SK-N-SH (cell line): ENCODE measurements around the gene YPEL1. TPM values are rescaled to one million over a fixed set of nuclear protein-coding genes. Genes with fewer than 3 reads are reported as not detected.

Experiments used
- CTCF ChIA-PET: fragments of 300-600, 350-600 bp; formaldehyde crosslinking; extraction: SDS; loops from one replicate; lab custom pipeline; 2021; lab: Yijun Ruan, JAX
- POLR2A ChIA-PET: fragments of 350-600 bp; sonication (Branson Sonifier 250); formaldehyde crosslinking; extraction: SDS; loops from one replicate; lab custom pipeline; 2020; ENCODE audit warnings: antibody characterized with exemption, inconsistent platforms; lab: Yijun Ruan, JAX
- DNase-seq: peaks from one replicate; pipeline ENCODE4 v3.0.0; 2012
- H2AFZ ChIP-seq: fragments of 200-600 bp; sonication (generic); 2 replicates; pipeline ENCODE4 v1.8.1; 2016; ENCODE audit warnings: antibody characterized with exemption, mild to moderate bottlenecking, low read depth
- H3F3A ChIP-seq: fragments of 200-600 bp; sonication (generic); replicated peaks from 2 replicates; pipeline ENCODE3; 2016; ENCODE audit warnings: antibody characterized with exemption, mild to moderate bottlenecking; ENCODE audit not compliant: insufficient read depth
- H3K27ac ChIP-seq, 2 experiments: fragments of 200-500 bp in 1 of 2; fragments of 200-600 bp in 1 of 2; sonication (Bioruptor generic) in 1 of 2; sonication (generic), shearing (Covaris generic) in 1 of 2; 2 replicates each; pipeline versions ENCODE4 v1.5.1 to v1.6.1; 2014 to 2016; ENCODE audit warnings: low read depth in 2 of 2, inconsistent platforms in 1 of 2, low read length in 1 of 2, mild to moderate bottlenecking in 1 of 2, mixed read lengths in 1 of 2
- H3K27me3 ChIP-seq: fragments of 200-600 bp; sonication (generic), shearing (Covaris generic); 2 replicates; pipeline ENCODE4 v1.6.1; 2016; ENCODE audit warnings: mixed run types; ENCODE audit not compliant: insufficient read depth
- H3K36me3 ChIP-seq, 2 experiments: fragments of 200-500 bp in 1 of 2; fragments of 200-600 bp in 1 of 2; sonication (Bioruptor generic) in 1 of 2; sonication (generic) in 1 of 2; replicated peaks in 1 of 2; 2 replicates each; pipeline versions ENCODE3 to v1.5.1; 2014 to 2016; ENCODE audit warnings: low read length in 1 of 2, mild to moderate bottlenecking in 1 of 2; ENCODE audit not compliant: insufficient read depth in 2 of 2, control insufficient read depth in 1 of 2
- H3K4me1 ChIP-seq, 2 experiments: fragments of 200-500 bp in 1 of 2; fragments of 200-600 bp in 1 of 2; sonication (Bioruptor generic) in 1 of 2; sonication (generic), shearing (Covaris generic) in 1 of 2; 2 replicates each; pipeline versions ENCODE4 v1.5.1 to v1.6.1; 2014 to 2016; ENCODE audit warnings: low read depth in 1 of 2, low read length in 1 of 2, mixed run types in 1 of 2; ENCODE audit not compliant: insufficient read depth in 2 of 2, control insufficient read depth in 1 of 2
- H3K4me2 ChIP-seq: fragments of 200-600 bp; sonication (generic), shearing (Covaris generic); 2 replicates; pipeline ENCODE4 v1.6.1; 2017; ENCODE audit warnings: mixed run types
- H3K4me3 ChIP-seq, 2 experiments: fragments of 200-500 bp in 1 of 2; fragments of 200-600 bp in 1 of 2; sonication (Bioruptor generic) in 1 of 2; sonication (generic), shearing (Covaris generic) in 1 of 2; 2 replicates each; pipeline versions ENCODE4 v1.5.1 to v1.8.1; 2014 to 2016; ENCODE audit warnings: low read depth in 2 of 2, inconsistent platforms in 1 of 2, low read length in 1 of 2, mild to moderate bottlenecking in 1 of 2, mixed read lengths in 1 of 2, moderate library complexity in 1 of 2
- H3K79me2 ChIP-seq: fragments of 200-600 bp; sonication (generic); 2 replicates; pipeline ENCODE4 v1.8.1; 2017; ENCODE audit warnings: mild to moderate bottlenecking; ENCODE audit not compliant: insufficient read depth
- H3K9ac ChIP-seq: fragments of 200-600 bp; sonication (generic); 2 replicates; pipeline ENCODE4 v1.6.1; 2017; ENCODE audit warnings: mixed run types
- H3K9me2 ChIP-seq: fragments of 200-600 bp; sonication (generic); 2 replicates; pipeline ENCODE4 v1.6.1; 2017; ENCODE audit warnings: mixed run types
- H3K9me3 ChIP-seq: fragments of 200-600 bp; sonication (generic); 2 replicates; pipeline ENCODE4 v1.6.1; 2017; ENCODE audit warnings: mixed run types, mild to moderate bottlenecking, moderate library complexity
- H4K20me1 ChIP-seq: fragments of 200-600 bp; sonication (generic); 2 replicates; pipeline ENCODE4 v1.6.1; 2017; ENCODE audit warnings: mild to moderate bottlenecking, mixed run types; ENCODE audit not compliant: insufficient read depth
- CTCF ChIP-seq: fragments of 200-600 bp; sonication (generic); IDR thresholded peaks from 2 replicates; pipeline ENCODE4 v1.6.1; 2017; ENCODE audit warnings: antibody characterized with exemption, mild to moderate bottlenecking, moderate library complexity
- ELF1 ChIP-seq: IDR thresholded peaks from 2 replicates; pipeline ENCODE4 v1.4.0; 2012
- EZH2phosphoT487 ChIP-seq: fragments of 200-600 bp; sonication (generic); IDR thresholded peaks from 2 replicates; pipeline ENCODE4 v1.6.1; 2017; ENCODE audit warnings: low read depth, mixed run types, mild to moderate bottlenecking, antibody characterized with exemption, moderate library complexity, borderline replicate concordance
- FOSL2 ChIP-seq: IDR thresholded peaks from 2 replicates; pipeline ENCODE4 v1.4.0; 2012; ENCODE audit warnings: low read depth, mild to moderate bottlenecking, moderate library complexity, borderline replicate concordance
- FOXM1 ChIP-seq: IDR thresholded peaks from 2 replicates; pipeline ENCODE4 v1.4.0; 2012; ENCODE audit warnings: low read depth, mild to moderate bottlenecking
- GABPA ChIP-seq: IDR thresholded peaks from 2 replicates; pipeline ENCODE4 v1.4.0; 2012; ENCODE audit warnings: low read depth, mild to moderate bottlenecking
- IRF3 ChIP-seq: fragments of 150-350 bp; IDR thresholded peaks from 2 replicates; pipeline ENCODE4 v1.6.1; 2016; ENCODE audit warnings: mild to moderate bottlenecking, low read depth, low read length
- JUND ChIP-seq: IDR thresholded peaks from 2 replicates; pipeline ENCODE4 v1.4.0; 2012
- NFIC ChIP-seq: IDR thresholded peaks from 2 replicates; pipeline ENCODE4 v1.4.0; 2012; ENCODE audit warnings: borderline replicate concordance
- PBX3 ChIP-seq: IDR thresholded peaks from 2 replicates; pipeline ENCODE4; 2012
- RCOR1 ChIP-seq: fragments of 150-350 bp; IDR thresholded peaks from 2 replicates; pipeline ENCODE4 v1.6.1; 2017; ENCODE audit warnings: antibody characterized with exemption, low read length
- REST ChIP-seq: IDR thresholded peaks from 2 replicates; pipeline ENCODE4 v1.6.1; 2012; ENCODE audit warnings: mild to moderate bottlenecking, low read depth, low read length, moderate library complexity
- RFX5 ChIP-seq: IDR thresholded peaks from 2 replicates; pipeline ENCODE4 v1.6.1; 2012; ENCODE audit warnings: mild to moderate bottlenecking, improper control_type of control experiment, low read length
- SIN3A ChIP-seq: IDR thresholded peaks from 2 replicates; pipeline ENCODE4 v1.6.1; 2012; ENCODE audit warnings: low read depth, mild to moderate bottlenecking, low read length, moderate library complexity, borderline replicate concordance
- SMC3 ChIP-seq: IDR thresholded peaks from 2 replicates; pipeline ENCODE4 v1.6.1; 2012; ENCODE audit warnings: low read depth, low read length, improper control_type of control experiment
- TAF1 ChIP-seq: IDR thresholded peaks from 2 replicates; pipeline ENCODE4 v1.6.1; 2012; ENCODE audit warnings: low read depth, mild to moderate bottlenecking, low read length, moderate library complexity, borderline replicate concordance
- TEAD4 ChIP-seq: IDR thresholded peaks from 2 replicates; pipeline ENCODE4 v1.4.0; 2012; ENCODE audit warnings: mild to moderate bottlenecking, borderline replicate concordance; ENCODE audit not compliant: insufficient read depth
- USF1 ChIP-seq: IDR thresholded peaks from 2 replicates; pipeline ENCODE4 v1.4.0; 2012; ENCODE audit warnings: low read depth, borderline replicate concordance
- ZBTB33 ChIP-seq: IDR thresholded peaks from 2 replicates; pipeline ENCODE4 v1.4.0; 2012; ENCODE audit warnings: low read depth, borderline replicate concordance
- WGBS: methylation state at CpG from one replicate; pipeline ENCODE4 v1.1.6; 2017; ENCODE audit warnings: low lambda C conversion rate; 5-methylcytosine and 5-hydroxymethylcytosine counted together
- polyA plus RNA-seq, 3 experiments: library from polyadenylated mRNA; depleted of rRNA; stranded (reverse); fragments of >200 nt; gene quantifications; 2 replicates each; pipeline ENCODE4 v1.2.3, GENCODE V29; 2012

YPEL1 gene
- polyA plus RNA-seq, 1 of the 3 experiments (the other 2 are of a cell fraction): 2.4 TPM

- ChIA-PET POLR2A (no interaction called here), CTCF (interaction anchor here (1.5 to 8.7 kb wide), 3 partner anchors 12 to 241 kb away, joined by 4 to 90 read pairs (median 6); partner anchors contain the start of gene PPM1F)
- Histone ChIP-seq H4K20me1 (no peaks in the 10 kb centered on the region), H3K27ac (no peak overlapping the region), H3K27me3 (no peaks in the 10 kb centered on the region), H3K4me1 (peaks cover 0 to 16% of the 10 kb centered on the region in 2 experiments; a peak in 1 of 4 replicates), H3K4me2 (no peak overlapping the region), H3K36me3 (no peaks in the 10 kb centered on the region), H3K9ac (no peak overlapping the region), H3F3A (no peaks in the 10 kb centered on the region), H3K9me3 (no peaks in the 10 kb centered on the region), H3K79me2 (no peaks in the 10 kb centered on the region), H2AFZ (no peak overlapping the region), H3K9me2 (no peaks in the 10 kb centered on the region), H3K4me3 (no peak overlapping the region)
- 86% methylated on average over 4 of the region's 4 CpGs for WGBS
- TF ChIP-seq SIN3A (no peak), NFIC (no peak), TEAD4 (no peak), ZBTB33 (no peak), TAF1 (no peak), RCOR1 (no peak), USF1 (no peak), GABPA (no peak), FOSL2 (no peak), REST (no peak), PBX3 (no peak), CTCF (no peak), FOXM1 (no peak), ELF1 (no peak), IRF3 (no peak), JUND (no peak), SMC3 (no peak), RFX5 (no peak), EZH2phosphoT487 (no peak)
- no peak for DNase-seq
These were observed 23.7 kb downstream of the YPEL1 start for GRCh38 chr22:21711851-21712250.
